ENCODE results near the gene SRPRB. TPM values are rescaled to one million over a fixed set of nuclear protein-coding genes. Genes with fewer than 3 reads are reported as not detected.

SRPRB gene
- total RNA-seq, 6 experiments from 2014 or later: 94.3 to 130 (median 99.4) TPM

DNA sequence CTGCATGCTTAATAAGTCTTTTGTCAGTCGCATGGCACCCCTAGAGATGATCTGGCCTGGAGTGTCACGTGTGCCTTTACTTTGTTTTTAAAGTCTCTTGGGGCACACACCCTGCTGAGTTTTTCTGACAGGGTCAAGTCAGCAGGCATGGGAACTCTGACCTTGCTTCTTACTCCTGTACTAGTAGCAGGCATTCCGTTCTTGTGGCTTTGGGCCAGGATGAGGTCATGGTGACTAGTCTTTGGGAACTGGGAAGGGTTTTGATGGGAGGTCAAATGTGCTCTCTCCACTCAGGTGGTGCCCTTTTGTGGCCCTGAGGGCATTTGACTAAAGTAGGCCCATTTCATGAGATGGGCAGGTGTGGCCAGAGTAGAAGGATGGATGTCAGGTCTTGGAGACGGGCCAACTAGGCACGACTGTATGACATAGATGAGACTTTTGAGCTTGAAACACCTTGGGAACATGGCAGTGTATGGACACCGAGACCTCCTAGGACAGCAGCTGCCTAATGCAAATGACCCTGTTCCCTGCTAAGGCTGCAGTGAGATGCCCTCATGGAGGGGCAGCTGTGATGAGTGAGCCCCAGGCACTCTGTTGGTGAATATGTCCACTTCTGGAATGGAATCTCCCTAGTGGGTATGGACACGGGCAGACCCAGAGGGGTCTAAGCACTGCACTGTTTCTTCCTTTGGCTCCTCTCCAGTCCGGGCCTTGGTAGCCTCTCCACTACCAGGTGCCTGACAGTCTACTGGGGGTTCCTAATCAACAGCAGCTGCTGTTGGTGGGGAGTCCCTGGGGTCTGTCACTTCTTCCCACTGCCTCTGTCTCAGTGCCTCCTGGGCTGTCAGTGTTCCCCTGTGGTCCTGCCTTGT lies 16.4 kb downstream of the SRPRB start:
- no peaks in the 10 kb centered on the region for H3K9me3 Mint-ChIP-seq
- H3K27ac Mint-ChIP-seq: peak overlapping the region; percentile 32
- H3K36me3 Mint-ChIP-seq (ENCODE audit: low read depth): peaks cover 17% of the 10 kb centered on the region
- peaks cover 14% of the 10 kb centered on the region for H3K4me1 Mint-ChIP-seq (ENCODE audit: low read depth)
- TF ChIP-seq, protein P1, sequence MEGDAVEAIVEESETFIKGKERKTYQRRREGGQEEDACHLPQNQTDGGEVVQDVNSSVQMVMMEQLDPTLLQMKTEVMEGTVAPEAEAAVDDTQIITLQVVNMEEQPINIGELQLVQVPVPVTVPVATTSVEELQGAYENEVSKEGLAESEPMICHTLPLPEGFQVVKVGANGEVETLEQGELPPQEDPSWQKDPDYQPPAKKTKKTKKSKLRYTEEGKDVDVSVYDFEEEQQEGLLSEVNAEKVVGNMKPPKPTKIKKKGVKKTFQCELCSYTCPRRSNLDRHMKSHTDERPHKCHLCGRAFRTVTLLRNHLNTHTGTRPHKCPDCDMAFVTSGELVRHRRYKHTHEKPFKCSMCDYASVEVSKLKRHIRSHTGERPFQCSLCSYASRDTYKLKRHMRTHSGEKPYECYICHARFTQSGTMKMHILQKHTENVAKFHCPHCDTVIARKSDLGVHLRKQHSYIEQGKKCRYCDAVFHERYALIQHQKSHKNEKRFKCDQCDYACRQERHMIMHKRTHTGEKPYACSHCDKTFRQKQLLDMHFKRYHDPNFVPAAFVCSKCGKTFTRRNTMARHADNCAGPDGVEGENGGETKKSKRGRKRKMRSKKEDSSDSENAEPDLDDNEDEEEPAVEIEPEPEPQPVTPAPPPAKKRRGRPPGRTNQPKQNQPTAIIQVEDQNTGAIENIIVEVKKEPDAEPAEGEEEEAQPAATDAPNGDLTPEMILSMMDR (IDR thresholded peaks at IDR 0.05): peak; percentile 75
- peaks cover 2% of the 10 kb centered on the region; the same call in 1 of the 2 replicates for H3K27me3 Mint-ChIP-seq (ENCODE audit: insufficient read depth)
- DNase-seq: peak; percentile 83
- H3K4me3 Mint-ChIP-seq: no peak overlapping the region

DNA sequence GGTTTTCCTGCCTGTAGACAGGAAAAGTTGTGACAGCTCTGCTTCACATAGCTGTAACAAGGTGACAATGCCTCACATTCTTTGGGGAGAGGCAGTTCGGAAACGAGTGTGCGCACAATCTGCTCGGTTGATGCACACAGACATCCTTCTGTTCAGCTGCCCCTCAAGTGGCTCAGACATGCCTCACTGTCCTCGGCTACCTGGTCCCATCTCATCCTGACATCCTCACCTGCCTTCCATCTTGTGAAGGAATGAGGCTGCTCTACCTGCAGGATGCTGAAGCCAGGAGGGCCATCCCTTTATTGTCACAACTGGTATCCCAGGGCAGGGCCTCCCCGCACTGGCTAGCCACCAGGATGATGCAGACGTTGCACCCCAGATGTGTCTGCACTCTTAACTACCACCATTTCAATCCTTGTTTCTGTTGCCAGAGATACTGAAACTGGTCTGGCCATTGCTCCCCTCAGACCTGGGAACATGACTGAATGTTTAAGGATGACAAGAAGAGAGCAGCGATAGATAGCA lies 19.4 kb downstream of the SRPRB start:
- no peak overlapping the region for H3K27ac Mint-ChIP-seq
- H3K27me3 Mint-ChIP-seq (ENCODE audit: insufficient read depth): peaks cover 2% of the 10 kb centered on the region; the same call in 1 of the 2 replicates
- H3K4me1 Mint-ChIP-seq (ENCODE audit: low read depth): peaks cover 14% of the 10 kb centered on the region
- H3K9me3 Mint-ChIP-seq: no peaks in the 10 kb centered on the region
- H3K36me3 Mint-ChIP-seq (ENCODE audit: low read depth): peaks cover 17% of the 10 kb centered on the region
- no peak overlapping the region for H3K4me3 Mint-ChIP-seq
- no peak for DNase-seq
- TF ChIP-seq, protein P1 (IDR thresholded peaks at IDR 0.05): no peak

DNA sequence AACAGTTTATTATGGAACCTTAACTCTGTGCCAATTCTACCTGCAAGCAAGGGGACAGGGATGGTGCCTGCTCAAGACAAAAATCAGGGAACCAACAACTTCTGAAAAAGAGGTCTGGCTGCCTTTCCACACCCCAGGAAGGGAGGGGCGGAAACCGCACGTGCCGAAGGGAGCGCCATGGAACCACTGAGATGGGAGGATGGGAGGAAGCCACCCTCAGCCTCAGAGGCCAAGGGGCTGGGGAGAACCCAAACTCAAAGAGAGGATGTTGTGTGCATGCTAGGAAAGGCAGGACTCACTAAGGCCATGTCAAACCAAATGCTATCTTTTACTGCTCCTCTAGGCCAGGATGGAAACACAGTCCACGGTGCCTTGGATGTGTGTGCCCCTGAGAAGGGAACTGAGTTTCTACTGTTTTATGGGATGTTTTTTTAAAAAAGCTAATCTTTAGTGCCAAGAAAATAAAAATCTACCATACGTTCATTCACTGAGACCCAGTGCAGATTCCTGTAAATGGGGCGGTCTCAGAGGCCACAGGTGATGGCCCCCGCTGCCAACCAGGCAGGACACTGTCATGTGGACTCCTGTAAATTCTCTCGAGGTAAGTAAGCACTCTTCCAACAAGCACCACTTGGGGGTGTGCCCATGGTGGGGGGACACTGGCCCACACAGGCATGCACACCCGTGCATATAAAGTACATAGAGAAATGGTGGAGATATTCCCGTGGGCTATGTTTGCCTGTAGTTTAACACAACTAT lies 20.5 kb downstream of the SRPRB start:
- H3K36me3 Mint-ChIP-seq (ENCODE audit: low read depth): peaks cover 12% of the 10 kb centered on the region
- peaks cover 10% of the 10 kb centered on the region for H3K4me1 Mint-ChIP-seq (ENCODE audit: low read depth)
- TF ChIP-seq, protein P1 (IDR thresholded peaks at IDR 0.05): no peak
- no peaks in the 10 kb centered on the region for H3K9me3 Mint-ChIP-seq
- no peak for DNase-seq
- peaks cover 8% of the 10 kb centered on the region for H3K27me3 Mint-ChIP-seq (ENCODE audit: insufficient read depth)
- H3K27ac Mint-ChIP-seq: no peak overlapping the region
- no peak overlapping the region for H3K4me3 Mint-ChIP-seq

DNA sequence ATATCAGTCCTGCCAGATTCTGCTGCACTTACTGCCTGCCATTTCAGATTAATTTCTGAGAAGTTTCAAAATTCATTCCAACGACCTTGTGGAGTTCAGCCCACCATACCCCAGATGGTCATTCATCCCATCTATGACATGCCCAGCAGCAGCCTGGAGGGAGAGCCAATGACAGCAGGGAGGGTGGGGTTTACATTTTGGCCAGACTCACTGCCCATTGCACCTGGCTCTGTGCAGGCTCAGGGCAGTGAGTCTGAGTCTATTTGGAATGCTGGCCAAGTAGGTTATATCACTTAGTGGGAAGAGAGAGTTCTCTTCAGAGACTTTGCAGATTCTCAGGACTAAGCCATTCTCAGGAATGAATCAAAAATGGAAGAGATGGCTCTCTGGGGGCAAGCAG lies 21.5 kb downstream of the SRPRB start:
- no peak for DNase-seq
- peaks cover 11% of the 10 kb centered on the region; the same call in 1 of the 2 replicates for H3K36me3 Mint-ChIP-seq (ENCODE audit: low read depth)
- H3K4me3 Mint-ChIP-seq: no peak overlapping the region

DNA sequence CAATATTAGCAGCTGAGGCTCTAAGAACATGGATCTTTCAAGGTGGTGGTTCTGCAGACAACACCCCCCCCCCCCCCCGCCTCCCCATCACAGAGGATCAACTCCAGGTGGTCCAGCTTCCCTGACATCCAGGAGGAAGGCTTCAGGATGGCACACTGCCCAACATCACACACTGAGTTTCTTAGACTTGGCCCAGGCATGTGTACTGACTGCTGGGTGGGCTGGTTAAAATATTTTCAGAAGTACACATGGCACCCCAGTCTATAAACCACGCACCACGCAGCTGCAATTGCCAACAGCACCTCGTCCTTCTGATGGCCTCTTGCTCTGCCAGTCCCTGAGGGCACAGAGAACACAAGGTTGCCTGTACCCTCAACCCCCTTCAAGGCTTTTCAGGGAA lies 22.1 kb downstream of the SRPRB start:
- Mint-ChIP-seq H3K4me1 (ENCODE audit: low read depth) (no peaks in the 10 kb centered on the region), H3K9me3 (no peaks in the 10 kb centered on the region), H3K36me3 (ENCODE audit: low read depth) (peaks cover 11% of the 10 kb centered on the region; the same call in 1 of the 2 replicates), H3K4me3 (no peak overlapping the region), H3K27me3 (ENCODE audit: insufficient read depth) (peaks cover 8% of the 10 kb centered on the region), H3K27ac (no peak overlapping the region)
- DNase-seq: no peak
- TF ChIP-seq, protein P1 (IDR thresholded peaks at IDR 0.05): no peak

More for the DNA sequence above, 21.5 kb downstream of the SRPRB start:
- Mint-ChIP-seq H3K9me3 (no peaks in the 10 kb centered on the region), H3K27ac (no peak overlapping the region), H3K4me1 (ENCODE audit: low read depth) (no peaks in the 10 kb centered on the region), H3K27me3 (ENCODE audit: insufficient read depth) (peaks cover 8% of the 10 kb centered on the region)
- TF ChIP-seq, protein P1 (IDR thresholded peaks at IDR 0.05): no peak

All from HFFc6 (cell line).